Peyer's patch (tissue), 4 donors: Measurements from ENCODE around the gene PNLIP. TPM values are rescaled to one million over a fixed set of nuclear protein-coding genes. Genes with fewer than 3 reads are reported as not detected.

ENCODE experiments used
- DNase-seq, 3 donors: peaks; one replicate each; pipeline ENCODE4 v3.0.0-alpha.2; 2017 to 2019
- H3K27ac ChIP-seq, 4 donors: fragments of 200-600 bp; sonication (generic); one replicate each; pipeline ENCODE4 v1.5.1; 2016 to 2019
- H3K27me3 ChIP-seq, 2 donors: fragments of 200-600 bp; sonication (generic); one replicate each; pipeline ENCODE4 v1.5.1; 2019
- H3K36me3 ChIP-seq, 3 donors: fragments of 200-600 bp; sonication (generic); one replicate each; pipeline ENCODE4 v1.5.1; 2016 to 2019
- H3K4me1 ChIP-seq, 4 donors: fragments of 200-600 bp; sonication (generic); one replicate each; pipeline ENCODE4 v1.5.1; 2016 to 2019
- H3K4me3 ChIP-seq, 4 donors: fragments of 200-600 bp; sonication (generic); 1 replicate in 3 of 4; 2 replicates in 1 of 4; pipeline ENCODE4 v1.5.1; 2016 to 2019; ENCODE audit warnings: mild to moderate bottlenecking in 1 of 4
- H3K9me3 ChIP-seq, 4 donors: fragments of 200-600 bp; sonication (generic); one replicate each; pipeline ENCODE4 v1.5.1; 2016 to 2019; ENCODE audit warnings: mild to moderate bottlenecking in 1 of 4
- CTCF ChIP-seq, 6 experiments: fragments of 450-650 bp in 4 of 6; fragments of 200-600 bp in 2 of 6; sonication (generic) in 1 of 6; IDR thresholded peaks; one replicate each; pipeline ENCODE4 v1.5.1; 2017 to 2019; ENCODE audit warnings: antibody characterized with exemption in 6 of 6, mild to moderate bottlenecking in 3 of 6, moderate library complexity in 1 of 6
- POLR2A ChIP-seq, 2 donors: fragments of 450-650 bp; IDR thresholded peaks; one replicate each; pipeline ENCODE4 v1.5.1; 2017; ENCODE audit warnings: antibody characterized with exemption in 2 of 2, mild to moderate bottlenecking in 2 of 2, moderate library complexity in 2 of 2
- total RNA-seq, 4 donors: library from RNA; depleted of rRNA; stranded (reverse); fragments of >200 nt; gene quantifications; one replicate each; pipeline ENCODE4 v1.1.0, GENCODE V29; 2016

The PNLIP gene
- total RNA-seq, 4 donors from 2014 or later: not detected

DNA sequence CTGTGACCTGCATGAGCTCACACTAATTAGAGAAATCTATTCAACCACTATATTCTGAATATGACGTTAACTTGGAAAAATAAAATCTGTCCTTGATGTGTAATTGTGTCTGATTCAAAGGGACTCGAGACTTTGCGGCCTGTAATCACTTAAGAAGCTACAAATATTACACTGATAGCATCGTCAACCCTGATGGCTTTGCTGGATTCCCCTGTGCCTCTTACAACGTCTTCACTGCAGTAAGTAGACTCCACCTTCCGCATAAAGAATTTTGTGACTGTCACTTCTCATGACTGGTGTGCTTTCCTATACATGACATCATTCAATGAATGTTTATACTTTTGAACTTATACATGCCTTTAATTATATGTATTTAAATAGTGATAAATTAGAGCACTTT lies 10.1 kb downstream of the PNLIP start:
- Histone ChIP-seq H3K4me3 (no peak overlapping the region), H3K36me3 (no peaks in the 10 kb centered on the region), H3K27ac (no peak overlapping the region), H3K27me3 (no peaks in the 10 kb centered on the region), H3K4me1 (no peaks in the 10 kb centered on the region), H3K9me3 (no peaks in the 10 kb centered on the region)
- no peak for TF ChIP-seq CTCF (IDR thresholded peaks at IDR 0.05)
- no peak for TF ChIP-seq POLR2A (IDR thresholded peaks at IDR 0.05)
- DNase-seq: no peak

- Histone ChIP-seq H3K36me3 (no peaks in the 10 kb centered on the region), H3K27me3 (no peaks in the 10 kb centered on the region), H3K4me3 (no peak overlapping the region), H3K27ac (no peak overlapping the region), H3K4me1 (no peaks in the 10 kb centered on the region), H3K9me3 (no peaks in the 10 kb centered on the region)
- TF ChIP-seq POLR2A (IDR thresholded peaks at IDR 0.05) (no peak), CTCF (IDR thresholded peaks at IDR 0.05) (no peak)
- DNase-seq: no peak
Observed at GRCh38 chr10:116557305-116557880, 11.7 kb downstream of the PNLIP start.

- Histone ChIP-seq H3K27ac (no peak overlapping the region), H3K4me3 (no peak overlapping the region), H3K27me3 (no peaks in the 10 kb centered on the region), H3K4me1 (no peaks in the 10 kb centered on the region), H3K9me3 (no peaks in the 10 kb centered on the region), H3K36me3 (no peaks in the 10 kb centered on the region)
- DNase-seq: no peak
- TF ChIP-seq POLR2A (IDR thresholded peaks at IDR 0.05) (no peak), CTCF (IDR thresholded peaks at IDR 0.05) (no peak)
Observed at GRCh38 chr10:116565534-116565933, 19.8 kb downstream of the PNLIP start.

DNA sequence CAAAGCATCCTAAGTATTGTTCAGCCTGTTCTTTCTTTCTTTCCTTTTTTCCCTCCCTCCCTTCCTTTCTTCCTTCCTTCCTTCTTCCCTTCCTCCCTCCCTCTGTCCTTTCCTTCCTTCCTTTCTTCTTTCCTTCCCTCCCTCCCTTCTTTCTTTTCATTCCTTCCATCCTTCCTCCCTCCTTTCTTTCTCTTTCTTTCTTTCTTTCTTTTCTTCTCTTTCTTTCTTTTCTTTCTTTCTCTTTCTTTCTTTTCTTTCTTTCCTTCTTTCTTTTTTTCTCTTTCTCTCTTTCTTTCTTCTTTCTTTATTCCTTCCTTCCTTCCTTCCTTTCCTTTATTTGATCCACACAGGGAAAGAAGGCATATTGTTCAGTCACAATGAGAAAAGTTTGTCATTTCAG lies 21.2 kb downstream of the PNLIP start:
- H3K4me1 ChIP-seq: no peaks in the 10 kb centered on the region
- H3K36me3 ChIP-seq: no peaks in the 10 kb centered on the region
- H3K4me3 ChIP-seq: no peak overlapping the region
- H3K27ac ChIP-seq: no peak overlapping the region
- TF ChIP-seq CTCF (IDR thresholded peaks at IDR 0.05) (no peak), POLR2A (IDR thresholded peaks at IDR 0.05) (no peak)
- H3K27me3 ChIP-seq: no peaks in the 10 kb centered on the region
- no peak for DNase-seq
- no peaks in the 10 kb centered on the region for H3K9me3 ChIP-seq

DNA sequence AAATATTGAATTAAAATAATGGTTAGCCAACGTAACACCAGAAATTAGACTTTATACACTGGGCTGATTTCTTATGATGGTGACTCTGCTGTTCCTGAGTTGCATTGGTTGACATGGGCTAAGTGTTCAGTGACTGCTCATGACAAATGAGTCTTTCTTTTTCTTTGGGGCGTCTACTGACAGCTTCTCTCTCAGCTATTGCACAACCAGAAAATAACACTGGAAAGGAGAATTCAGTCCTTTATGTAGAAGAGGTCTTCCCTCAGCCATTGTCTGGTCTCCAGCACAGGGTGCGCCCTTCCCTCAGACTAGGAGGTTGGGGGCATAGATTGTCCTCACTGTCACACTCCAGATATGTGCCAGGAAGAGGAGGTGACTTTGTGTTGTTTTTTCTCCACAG lies 21.6 kb downstream of the PNLIP start:
- Histone ChIP-seq H3K4me1 (no peaks in the 10 kb centered on the region), H3K4me3 (no peak overlapping the region), H3K27me3 (no peaks in the 10 kb centered on the region), H3K27ac (no peak overlapping the region), H3K9me3 (no peaks in the 10 kb centered on the region), H3K36me3 (no peaks in the 10 kb centered on the region)
- TF ChIP-seq CTCF (IDR thresholded peaks at IDR 0.05) (no peak), POLR2A (IDR thresholded peaks at IDR 0.05) (no peak)
- DNase-seq: no peak

DNA sequence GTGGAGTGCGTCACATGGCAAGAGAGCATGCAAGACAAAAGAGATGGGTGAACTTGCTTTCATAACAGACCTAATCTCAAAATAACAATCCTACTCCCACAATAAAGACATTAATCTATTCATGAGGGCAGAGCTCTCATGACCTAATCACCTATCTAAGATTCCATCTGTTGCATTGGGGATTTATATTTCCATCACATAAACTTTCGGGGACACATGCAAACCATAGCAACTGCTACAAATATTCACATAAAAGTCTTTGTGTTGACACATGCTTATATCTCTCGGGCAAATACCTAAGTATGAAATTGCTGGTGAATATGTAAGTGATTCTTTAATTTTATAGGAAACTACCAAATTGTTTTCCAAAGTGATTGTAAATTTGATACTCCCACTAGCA lies 29.1 kb downstream of the PNLIP start:
- no peak overlapping the region for H3K4me3 ChIP-seq
- no peak for DNase-seq
- H3K4me1 ChIP-seq: no peaks in the 10 kb centered on the region
- no peaks in the 10 kb centered on the region for H3K9me3 ChIP-seq
- TF ChIP-seq POLR2A (IDR thresholded peaks at IDR 0.05): no peak
- TF ChIP-seq CTCF (IDR thresholded peaks at IDR 0.05): no peak
- no peak overlapping the region for H3K27ac ChIP-seq
- H3K27me3 ChIP-seq: no peaks in the 10 kb centered on the region
- H3K36me3 ChIP-seq: no peaks in the 10 kb centered on the region
